GM10266 (cell line): ENCODE results near the gene SGK1.
A peak's percentile ranks its signal among the peaks of the same experiment; 100 is the strongest.

Experiments
- DNase-seq: peaks from one replicate; pipeline ENCODE4 v3.0.0; 2012; ENCODE audit errors: extremely low spot score
- TF ChIP-seq, protein P1 (sequence below): IDR thresholded peaks from 2 replicates; pipeline ENCODE4 v1.5.1; 2012; ENCODE audit warnings: mild to moderate bottlenecking, low read depth; ENCODE audit not compliant: control insufficient read depth, insufficient read depth; ENCODE audit errors: missing control alignments

The SGK1 gene

DNA sequence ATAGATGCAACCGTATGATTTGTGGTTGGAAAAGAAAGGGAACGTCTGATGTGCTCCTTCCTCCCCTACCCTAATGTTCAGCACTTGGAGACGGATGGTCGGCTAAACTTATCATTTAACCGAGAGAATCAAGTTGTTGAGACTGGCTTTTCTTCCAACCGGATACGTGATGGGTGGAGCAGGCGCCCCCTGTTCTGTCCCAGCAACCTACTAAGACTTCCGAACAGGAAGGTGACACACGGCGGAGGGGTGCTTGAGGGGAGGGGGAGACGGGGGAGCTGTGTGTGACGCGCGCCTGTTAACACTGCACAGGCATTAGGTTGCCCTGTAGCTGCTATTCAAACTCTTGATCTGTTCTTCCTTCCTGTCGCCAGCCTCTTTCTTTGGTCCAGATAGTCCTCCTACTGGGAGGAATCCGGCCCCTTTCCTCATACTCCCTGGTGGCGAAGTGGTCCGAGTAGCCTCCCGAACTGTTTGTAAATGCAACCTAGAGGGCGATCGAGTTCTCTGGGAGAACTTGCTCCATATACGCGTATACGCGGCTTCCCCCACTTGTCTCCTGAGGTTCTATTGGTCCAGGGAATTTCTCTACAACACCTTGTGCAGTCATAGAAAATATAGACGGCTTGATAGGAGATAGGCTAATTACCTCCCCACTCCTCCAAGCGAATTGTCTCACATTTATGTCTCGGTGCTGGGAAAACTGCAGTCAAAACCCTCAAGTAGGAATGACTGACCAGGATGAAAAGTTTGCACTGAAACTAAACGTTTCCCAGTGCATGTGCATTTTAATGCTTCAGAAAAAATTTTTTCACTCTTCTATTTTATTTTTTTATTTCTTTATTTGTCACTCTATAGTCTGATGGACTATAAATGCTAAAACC lies 139.5 kb downstream of the SGK1 start:
- peak; percentile 59 for DNase-seq
- TF ChIP-seq, protein P1, sequence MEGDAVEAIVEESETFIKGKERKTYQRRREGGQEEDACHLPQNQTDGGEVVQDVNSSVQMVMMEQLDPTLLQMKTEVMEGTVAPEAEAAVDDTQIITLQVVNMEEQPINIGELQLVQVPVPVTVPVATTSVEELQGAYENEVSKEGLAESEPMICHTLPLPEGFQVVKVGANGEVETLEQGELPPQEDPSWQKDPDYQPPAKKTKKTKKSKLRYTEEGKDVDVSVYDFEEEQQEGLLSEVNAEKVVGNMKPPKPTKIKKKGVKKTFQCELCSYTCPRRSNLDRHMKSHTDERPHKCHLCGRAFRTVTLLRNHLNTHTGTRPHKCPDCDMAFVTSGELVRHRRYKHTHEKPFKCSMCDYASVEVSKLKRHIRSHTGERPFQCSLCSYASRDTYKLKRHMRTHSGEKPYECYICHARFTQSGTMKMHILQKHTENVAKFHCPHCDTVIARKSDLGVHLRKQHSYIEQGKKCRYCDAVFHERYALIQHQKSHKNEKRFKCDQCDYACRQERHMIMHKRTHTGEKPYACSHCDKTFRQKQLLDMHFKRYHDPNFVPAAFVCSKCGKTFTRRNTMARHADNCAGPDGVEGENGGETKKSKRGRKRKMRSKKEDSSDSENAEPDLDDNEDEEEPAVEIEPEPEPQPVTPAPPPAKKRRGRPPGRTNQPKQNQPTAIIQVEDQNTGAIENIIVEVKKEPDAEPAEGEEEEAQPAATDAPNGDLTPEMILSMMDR: peak; percentile 75

DNA sequence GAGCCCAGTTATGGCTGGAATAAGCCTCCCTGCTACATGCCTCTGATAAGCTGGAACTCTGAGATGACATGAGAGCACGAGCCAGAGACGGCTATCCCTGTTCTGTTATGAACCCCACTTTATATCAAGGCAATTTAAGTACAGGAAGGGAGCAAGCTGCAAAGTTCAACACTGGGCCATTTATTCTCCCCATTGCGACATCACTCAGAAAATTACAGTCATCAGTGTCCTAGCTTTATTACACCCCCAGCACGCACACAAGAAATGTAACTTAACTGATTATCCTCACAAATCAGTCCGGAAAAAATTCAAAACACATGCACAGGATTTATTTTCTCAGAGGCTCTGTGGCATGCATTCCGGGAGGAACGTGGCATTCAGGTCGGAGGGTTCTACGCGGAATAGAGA lies 140.2 kb downstream of the SGK1 start:
- TF ChIP-seq, protein P1: no peak
- DNase-seq: no peak

DNA sequence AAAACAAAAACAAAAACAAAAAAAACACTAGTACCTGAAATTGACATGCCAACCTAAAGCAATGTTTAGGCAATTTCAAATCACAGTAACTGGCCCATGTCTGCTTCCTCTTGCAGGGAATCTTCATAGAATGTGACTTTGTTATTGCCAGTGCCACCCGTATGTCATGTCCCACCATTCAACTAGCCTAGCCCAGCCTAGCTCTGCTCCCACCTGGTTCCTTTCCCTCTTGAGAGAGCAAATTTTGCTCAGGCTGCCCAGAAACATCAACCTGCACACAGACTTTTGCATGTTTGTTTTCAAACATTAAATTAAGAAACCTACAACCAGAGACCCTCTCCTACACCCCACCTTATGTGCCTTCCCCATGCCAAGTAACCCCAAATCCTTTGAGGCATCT lies 140.7 kb downstream of the SGK1 start:
- TF ChIP-seq, protein P1: no peak

DNA sequence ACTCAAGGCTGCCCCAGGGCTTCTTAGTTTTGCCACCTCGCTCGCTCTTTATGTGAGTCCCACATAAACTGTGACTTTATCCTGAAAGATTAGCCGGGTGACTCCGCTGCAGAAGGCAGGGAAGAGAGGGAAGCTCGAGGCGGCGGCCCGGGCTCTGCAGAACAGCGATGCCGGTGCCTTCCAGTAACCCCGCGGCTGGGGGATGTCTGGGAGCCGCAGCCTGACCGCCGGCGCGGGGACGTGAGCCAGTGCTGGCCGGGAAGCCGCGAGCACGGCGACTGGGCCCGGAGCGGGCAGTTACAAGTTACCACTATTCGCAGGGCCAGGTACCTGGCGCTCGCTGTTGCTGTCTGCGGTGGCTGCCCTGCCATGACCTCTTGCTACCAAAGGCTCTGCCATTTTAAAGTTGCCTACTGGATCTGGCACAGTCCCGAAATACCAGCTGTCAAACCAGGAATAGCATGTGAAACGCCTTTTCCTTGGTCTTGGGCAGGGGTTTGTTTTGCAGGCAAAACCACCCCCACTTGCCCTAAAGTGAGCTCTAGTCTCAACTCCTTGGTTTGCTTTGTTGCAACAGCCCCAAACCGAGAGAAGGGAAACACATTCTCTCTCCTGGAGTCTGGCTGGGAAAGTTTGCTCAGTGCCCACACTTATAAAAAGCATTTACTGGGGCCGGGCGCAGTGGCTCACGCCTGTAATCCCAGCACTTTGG lies 141.5 kb downstream of the SGK1 start:
- TF ChIP-seq, protein P1: no peak
- peak; percentile 38 for DNase-seq

More for the DNA sequence above, 140.7 kb downstream of the SGK1 start:
- no peak for DNase-seq

DNA sequence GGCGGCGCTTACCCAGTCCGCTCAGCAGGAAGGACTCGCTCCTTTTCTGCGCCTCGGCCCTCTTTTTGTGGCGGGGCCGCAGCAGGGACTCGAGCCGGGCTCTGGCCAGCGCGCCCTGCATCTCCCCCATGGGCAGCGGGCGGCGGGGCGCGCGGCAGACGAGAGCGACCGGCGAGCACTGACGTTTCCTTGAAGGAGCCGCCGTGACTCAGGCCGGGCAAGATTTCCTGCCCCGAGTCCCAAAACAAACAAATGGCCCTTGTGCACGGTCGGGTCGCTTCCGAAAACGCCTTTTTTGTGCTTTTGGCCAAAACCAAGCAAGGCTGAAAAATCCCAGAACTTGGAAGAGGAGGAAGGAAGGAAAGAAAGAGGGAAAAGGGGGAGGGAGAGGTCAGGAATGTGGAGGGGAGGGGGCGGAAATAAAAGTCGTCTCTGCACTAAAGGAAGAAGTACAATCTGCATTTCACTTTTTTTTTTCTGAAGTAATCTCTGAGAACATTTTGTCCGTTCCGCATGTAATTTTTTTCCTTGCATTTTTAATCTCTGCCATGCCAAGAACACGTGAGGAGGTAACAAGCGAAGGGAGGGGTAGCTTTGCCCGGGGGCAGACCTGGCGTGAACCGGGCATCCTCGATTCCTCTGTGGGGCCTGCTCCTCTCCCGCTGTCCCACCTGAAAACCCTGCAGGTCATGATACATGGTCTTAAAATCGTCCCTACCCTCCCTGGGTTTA lies 142.2 kb downstream of the SGK1 start:
- TF ChIP-seq, protein P1: no peak
- DNase-seq: peak; percentile 51

DNA sequence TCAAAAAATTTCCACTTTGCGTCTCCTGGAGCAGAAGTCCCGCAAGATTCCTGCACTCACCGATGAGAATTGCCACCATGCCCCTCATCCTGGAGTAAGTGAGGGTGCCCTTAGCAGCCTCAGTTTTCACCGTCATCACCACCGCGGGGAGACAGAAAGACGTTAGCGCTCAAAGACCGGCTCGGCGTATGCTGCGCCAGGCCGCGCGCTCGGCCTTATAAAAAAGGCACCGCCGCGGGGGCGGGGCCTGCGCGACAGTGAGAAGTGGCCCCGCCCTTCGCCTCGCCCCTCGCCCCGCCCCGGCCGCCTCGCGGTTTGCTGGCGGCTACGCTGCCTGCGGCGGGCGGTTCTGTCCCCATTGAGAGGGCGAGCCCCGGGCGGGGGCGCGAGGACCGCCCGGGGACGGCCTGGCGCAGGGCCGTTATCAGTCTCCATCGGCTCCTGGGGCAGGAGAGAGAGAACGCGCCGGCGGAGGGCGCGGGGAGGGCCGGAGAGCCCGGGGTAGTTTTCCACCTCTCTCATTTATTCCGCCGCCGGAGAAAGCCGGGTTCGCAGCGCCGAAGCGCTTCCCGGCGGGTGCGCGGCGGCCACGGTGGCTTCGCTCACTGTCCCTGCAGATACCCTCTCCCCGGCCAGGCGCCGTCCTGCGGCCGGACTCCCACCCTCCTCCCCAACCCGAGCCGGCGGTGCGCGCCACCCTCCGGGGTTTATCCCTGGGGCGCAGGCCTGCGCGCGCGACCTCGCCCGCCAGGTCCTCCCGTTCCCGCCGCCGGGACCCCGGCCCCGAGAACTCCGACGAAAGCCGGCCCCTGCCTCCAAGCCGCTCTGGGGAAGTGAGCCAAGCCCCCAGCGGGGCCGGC lies 143.0 kb downstream of the SGK1 start:
- DNase-seq: peak; percentile 91

More for the DNA sequence above, 143.0 kb downstream of the SGK1 start:
- TF ChIP-seq, protein P1: peak; percentile 32
